HFFc6 (cell line): ENCODE measurements around the gene RBMS1. TPM values are rescaled to one million over a fixed set of nuclear protein-coding genes. Genes with fewer than 3 reads are reported as not detected.

Experiments used
- DNase-seq: peaks from one replicate; pipeline ENCODE4 v3.0.0-alpha.2; 2018
- H3K27ac Mint-ChIP-seq: 2 replicates; pipeline ENCODE4 v1.8.0; 2020; ENCODE audit warnings: mild to moderate bottlenecking, mixed read lengths
- H3K27me3 Mint-ChIP-seq: 2 replicates; pipeline ENCODE4 v1.8.0; 2021; ENCODE audit warnings: mild to moderate bottlenecking, moderate library complexity, mixed read lengths; ENCODE audit not compliant: insufficient read depth
- H3K36me3 Mint-ChIP-seq: 2 replicates; pipeline ENCODE4 v1.8.0; 2021; ENCODE audit warnings: low read depth, mixed read lengths
- H3K4me1 Mint-ChIP-seq: 2 replicates; pipeline ENCODE4 v1.8.0; 2020; ENCODE audit warnings: low read depth, mixed read lengths
- H3K4me3 Mint-ChIP-seq: 2 replicates; pipeline ENCODE4 v1.8.0; 2020; ENCODE audit warnings: mild to moderate bottlenecking, moderate library complexity, mixed read lengths
- H3K9me3 Mint-ChIP-seq: 2 replicates; pipeline ENCODE4 v1.8.0; 2020; ENCODE audit warnings: mild to moderate bottlenecking, mixed read lengths
- CTCF ChIP-seq: fragments of 200-600 bp; sonication (generic); IDR thresholded peaks from 2 replicates; pipeline ENCODE4 v1.5.0; 2021; ENCODE audit warnings: antibody characterized with exemption, mild to moderate bottlenecking
- total RNA-seq, 6 experiments: library from RNA; stranded (reverse); fragmentation: NEBNext Ultra II Directional; extraction: Animal tissue kit (Norgen Biotek cat#: 25700); gene quantifications; 2 replicates in 1 of 6; 3 replicates in 5 of 6; pipeline ENCODE4 v1.2.3, GENCODE V29; 2021

The RBMS1 gene
- total RNA-seq, 6 experiments from 2014 or later: 88.7 to 111 (median 96.1) TPM

GRCh38 chr2:160337728-160338127, 155.9 kb downstream of the RBMS1 start:
- H3K4me1 Mint-ChIP-seq: peaks cover 91% of the 10 kb centered on the region
- H3K27me3 Mint-ChIP-seq: peaks cover 6% of the 10 kb centered on the region
- no peak overlapping the region for H3K4me3 Mint-ChIP-seq
- no peak for DNase-seq
- TF ChIP-seq CTCF: no peak
- no peaks in the 10 kb centered on the region for H3K9me3 Mint-ChIP-seq
- H3K27ac Mint-ChIP-seq: peak overlapping the region; percentile 24; the same call in 1 of the 2 replicates
- H3K36me3 Mint-ChIP-seq: peaks cover 5% of the 10 kb centered on the region; the same call in 1 of the 2 replicates

- no peak for TF ChIP-seq CTCF
- DNase-seq: no peak
- Mint-ChIP-seq H3K27ac (no peak overlapping the region), H3K4me3 (no peak overlapping the region), H3K4me1 (peaks cover 92% of the 10 kb centered on the region), H3K27me3 (peaks cover 6% of the 10 kb centered on the region), H3K9me3 (no peaks in the 10 kb centered on the region), H3K36me3 (no peaks in the 10 kb centered on the region; the same call in 1 of the 2 replicates)
Measured at GRCh38 chr2:160336635-160337034, 157.0 kb downstream of the RBMS1 start.

GRCh38 chr2:160336105-160336504, 157.5 kb downstream of the RBMS1 start:
- H3K4me3 Mint-ChIP-seq: no peak overlapping the region
- H3K27ac Mint-ChIP-seq: peak overlapping the region; percentile 14
- peaks cover 6% of the 10 kb centered on the region for H3K27me3 Mint-ChIP-seq
- peaks cover 92% of the 10 kb centered on the region for H3K4me1 Mint-ChIP-seq
- no peak for TF ChIP-seq CTCF
- no peaks in the 10 kb centered on the region; the same call in 1 of the 2 replicates for H3K36me3 Mint-ChIP-seq
- DNase-seq: no peak
- no peaks in the 10 kb centered on the region for H3K9me3 Mint-ChIP-seq

GRCh38 chr2:160335441-160335840, 158.2 kb downstream of the RBMS1 start:
- Mint-ChIP-seq H3K27me3 (peaks cover 6% of the 10 kb centered on the region), H3K27ac (peak overlapping the region; percentile 14), H3K4me1 (peaks cover 95% of the 10 kb centered on the region), H3K4me3 (no peak overlapping the region), H3K9me3 (no peaks in the 10 kb centered on the region), H3K36me3 (peaks cover 4% of the 10 kb centered on the region; the same call in 1 of the 2 replicates)
- DNase-seq: no peak
- no peak for TF ChIP-seq CTCF

GRCh38 chr2:160334028-160334741, 159.4 kb downstream of the RBMS1 start:
- TF ChIP-seq CTCF: no peak

More at GRCh38 chr2:160334028-160334741, 159.4 kb downstream of the RBMS1 start:
- Mint-ChIP-seq H3K4me3 (no peak overlapping the region; the same call in 1 of the 2 replicates), H3K4me1 (peaks cover 95% of the 10 kb centered on the region), H3K27me3 (peaks cover 8% of the 10 kb centered on the region), H3K9me3 (no peaks in the 10 kb centered on the region), H3K27ac (peak overlapping the region; percentile 88), H3K36me3 (peaks cover 13% of the 10 kb centered on the region)
- peak; percentile 58 for DNase-seq
